Loucy (cell line): ENCODE measurements around the gene LDAH.

Source experiments
- H2AFZ ChIP-seq: fragments of 200-600 bp; sonication (generic); 2 replicates; pipeline ENCODE4 v1.6.0; 2016; ENCODE audit warnings: antibody characterized with exemption, mild to moderate bottlenecking, low read length, moderate library complexity
- H3F3A ChIP-seq: fragments of 200-600 bp; 2 replicates; pipeline ENCODE4 v1.6.0; 2016; ENCODE audit warnings: antibody characterized with exemption, low read depth, mild to moderate bottlenecking
- H3K27me3 ChIP-seq: fragments of 200-600 bp; sonication (generic); 2 replicates; pipeline ENCODE4 v1.6.1; 2014; ENCODE audit warnings: low read length, mild to moderate bottlenecking; ENCODE audit not compliant: insufficient read depth, poor library complexity, severe bottlenecking
- H3K36me3 ChIP-seq: fragments of 200-600 bp; sonication (generic); 2 replicates; pipeline ENCODE4 v1.6.1; 2016; ENCODE audit warnings: low read length; ENCODE audit not compliant: insufficient read depth
- H3K4me1 ChIP-seq: fragments of 200-600 bp; sonication (generic); 2 replicates; pipeline ENCODE4 v1.5.1; 2014; ENCODE audit warnings: low read length, mild to moderate bottlenecking; ENCODE audit not compliant: insufficient read depth, poor library complexity, severe bottlenecking
- H3K4me2 ChIP-seq: fragments of 200-600 bp; sonication (generic); 2 replicates; pipeline ENCODE4 v1.6.0; 2014; ENCODE audit warnings: antibody characterized with exemption, low read length, low read depth, mild to moderate bottlenecking; ENCODE audit not compliant: poor library complexity, severe bottlenecking
- H3K4me3 ChIP-seq: fragments of 200-600 bp; sonication (generic); 2 replicates; pipeline ENCODE4 v1.5.1; 2014; ENCODE audit warnings: low read length, mild to moderate bottlenecking, mixed read lengths; ENCODE audit not compliant: poor library complexity, severe bottlenecking
- H3K79me2 ChIP-seq: fragments of 200-600 bp; sonication (generic); 2 replicates; pipeline ENCODE4 v1.6.1; 2014; ENCODE audit warnings: low read length; ENCODE audit not compliant: insufficient read depth
- H3K9ac ChIP-seq: fragments of 200-600 bp; sonication (generic); 2 replicates; pipeline ENCODE4 v1.6.0; 2014; ENCODE audit warnings: mild to moderate bottlenecking, low read depth, low read length, moderate library complexity; ENCODE audit not compliant: poor library complexity, severe bottlenecking
- H3K9me2 ChIP-seq: fragments of 200-600 bp; sonication (generic); replicated peaks from 2 replicates; pipeline ENCODE4 v1.6.1; 2016; ENCODE audit warnings: low read depth, low read length, mixed read lengths
- H3K9me3 ChIP-seq: fragments of 200-600 bp; sonication (generic); 2 replicates; pipeline ENCODE4 v1.6.1; 2014; ENCODE audit warnings: mild to moderate bottlenecking, antibody characterized with exemption, low read length, low read depth; ENCODE audit not compliant: insufficient read depth
- H4K20me1 ChIP-seq: fragments of 200-600 bp; sonication (generic); 2 replicates; pipeline ENCODE4 v1.6.0; 2014; ENCODE audit warnings: antibody characterized with exemption, low read length, mild to moderate bottlenecking; ENCODE audit not compliant: insufficient read depth, poor library complexity, severe bottlenecking
- EZH2phosphoT487 ChIP-seq: fragments of 200-600 bp; IDR thresholded peaks from 2 replicates; pipeline ENCODE4 v1.6.1; 2018; ENCODE audit warnings: antibody characterized with exemption, mild to moderate bottlenecking, moderate library complexity, borderline replicate concordance
- TF ChIP-seq, protein P1 (sequence below): fragments of 200-600 bp; sonication (generic); conservative IDR thresholded peaks from 2 replicates; pipeline ENCODE4 v1.5.1; 2014; ENCODE audit warnings: mild to moderate bottlenecking, antibody characterized with exemption, low read length

LDAH gene

DNA sequence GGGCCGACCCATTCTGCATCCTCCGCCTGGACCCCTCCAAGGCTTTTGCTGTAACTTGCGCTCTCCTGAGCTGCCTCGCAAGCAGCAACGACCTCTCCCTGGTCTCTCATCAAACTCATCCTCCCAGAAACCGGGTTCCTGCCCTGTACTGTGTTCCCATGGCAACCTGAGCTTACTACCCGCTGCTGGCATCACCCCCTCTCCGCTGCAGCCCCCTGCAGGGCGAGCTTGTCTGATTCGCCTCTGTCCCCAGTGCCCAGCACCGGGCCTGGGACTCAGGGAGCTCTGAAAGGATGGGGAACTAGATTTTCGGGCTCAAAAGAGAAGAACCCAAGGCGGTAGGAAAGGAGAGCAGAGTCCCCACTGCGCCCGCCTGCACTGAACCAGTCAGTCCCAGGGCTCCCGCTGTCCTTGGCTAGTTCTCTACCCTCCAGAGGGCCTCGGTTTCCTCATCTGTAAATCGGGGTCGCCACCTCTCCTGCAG is 172.5 kb downstream of the LDAH start:
- TF ChIP-seq EZH2phosphoT487 = no peak
- TF ChIP-seq, protein P1, sequence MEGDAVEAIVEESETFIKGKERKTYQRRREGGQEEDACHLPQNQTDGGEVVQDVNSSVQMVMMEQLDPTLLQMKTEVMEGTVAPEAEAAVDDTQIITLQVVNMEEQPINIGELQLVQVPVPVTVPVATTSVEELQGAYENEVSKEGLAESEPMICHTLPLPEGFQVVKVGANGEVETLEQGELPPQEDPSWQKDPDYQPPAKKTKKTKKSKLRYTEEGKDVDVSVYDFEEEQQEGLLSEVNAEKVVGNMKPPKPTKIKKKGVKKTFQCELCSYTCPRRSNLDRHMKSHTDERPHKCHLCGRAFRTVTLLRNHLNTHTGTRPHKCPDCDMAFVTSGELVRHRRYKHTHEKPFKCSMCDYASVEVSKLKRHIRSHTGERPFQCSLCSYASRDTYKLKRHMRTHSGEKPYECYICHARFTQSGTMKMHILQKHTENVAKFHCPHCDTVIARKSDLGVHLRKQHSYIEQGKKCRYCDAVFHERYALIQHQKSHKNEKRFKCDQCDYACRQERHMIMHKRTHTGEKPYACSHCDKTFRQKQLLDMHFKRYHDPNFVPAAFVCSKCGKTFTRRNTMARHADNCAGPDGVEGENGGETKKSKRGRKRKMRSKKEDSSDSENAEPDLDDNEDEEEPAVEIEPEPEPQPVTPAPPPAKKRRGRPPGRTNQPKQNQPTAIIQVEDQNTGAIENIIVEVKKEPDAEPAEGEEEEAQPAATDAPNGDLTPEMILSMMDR = no peak
- Histone ChIP-seq H2AFZ (peak overlapping the region; percentile 91), H3K4me3 (peak overlapping the region; percentile 95)

DNA sequence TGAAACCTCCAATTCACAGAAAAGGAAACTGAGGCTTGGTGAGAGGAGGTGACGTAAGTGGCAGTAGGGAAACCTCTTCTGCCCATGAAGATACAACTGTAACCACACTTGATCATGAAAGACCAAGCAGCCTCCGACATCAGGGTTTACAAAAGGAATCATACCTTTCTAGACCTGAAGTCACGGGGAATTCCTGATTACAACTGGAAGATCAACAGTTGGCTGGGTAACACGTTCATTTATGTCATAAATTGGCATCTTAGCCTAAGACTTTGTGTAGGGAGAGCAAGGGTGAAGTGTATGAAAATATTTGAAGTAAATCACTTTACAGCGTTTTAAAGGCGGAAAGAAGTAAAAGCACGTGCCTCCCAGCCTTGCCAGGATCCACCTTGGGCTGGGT is 172.9 kb downstream of the LDAH start:
- H3K36me3 ChIP-seq = no peaks in the 10 kb centered on the region
- peaks cover 69% of the 10 kb centered on the region for H3K4me1 ChIP-seq
- no peaks in the 10 kb centered on the region for H3K27me3 ChIP-seq
- H3K9me3 ChIP-seq = no peaks in the 10 kb centered on the region
- H2AFZ ChIP-seq = no peak overlapping the region
- H3K9me2 ChIP-seq = no peaks in the 10 kb centered on the region
- H3K9ac ChIP-seq = peak overlapping the region; percentile 83
- TF ChIP-seq EZH2phosphoT487 = no peak
- TF ChIP-seq, protein P1 = no peak
- H3K79me2 ChIP-seq = peaks cover 4% of the 10 kb centered on the region; the same call in 1 of the 2 replicates
- H4K20me1 ChIP-seq = no peaks in the 10 kb centered on the region
- peak overlapping the region; percentile 99 for H3K4me2 ChIP-seq
- peak overlapping the region; percentile 95 for H3K4me3 ChIP-seq
- no peaks in the 10 kb centered on the region; the same call in 1 of the 2 replicates for H3F3A ChIP-seq

More for the DNA sequence above, 172.5 kb downstream of the LDAH start:
- Histone ChIP-seq H3K4me2 (peak overlapping the region; percentile 99), H3K79me2 (peaks cover 4% of the 10 kb centered on the region; the same call in 1 of the 2 replicates), H3F3A (no peaks in the 10 kb centered on the region; the same call in 1 of the 2 replicates), H3K4me1 (peaks cover 74% of the 10 kb centered on the region), H3K9ac (peak overlapping the region; percentile 83), H3K27me3 (no peaks in the 10 kb centered on the region), H4K20me1 (no peaks in the 10 kb centered on the region), H3K36me3 (no peaks in the 10 kb centered on the region), H3K9me3 (no peaks in the 10 kb centered on the region), H3K9me2 (no peaks in the 10 kb centered on the region)

DNA sequence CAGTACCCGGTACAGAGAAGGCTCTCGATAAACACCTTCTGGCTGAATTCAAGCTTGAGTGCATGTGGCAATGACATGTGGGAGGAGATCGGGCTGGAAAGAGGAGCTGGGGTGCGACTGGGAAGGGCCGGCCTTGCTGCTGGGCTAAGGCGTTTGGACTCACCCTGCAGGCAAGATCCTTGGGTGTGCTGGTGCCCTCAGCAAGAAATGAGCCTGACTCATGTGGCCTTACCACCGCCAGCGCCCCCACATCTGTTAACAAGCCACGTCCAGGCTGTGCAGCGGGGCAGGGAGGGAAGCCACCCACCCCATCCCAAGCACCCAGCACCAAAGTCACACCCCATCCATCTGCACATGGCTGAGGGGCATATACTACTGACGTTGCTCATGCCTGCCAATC is 173.3 kb downstream of the LDAH start:
- H3K4me2 ChIP-seq = peak overlapping the region; percentile 99
- peak overlapping the region; percentile 83 for H3K9ac ChIP-seq
- H3K4me3 ChIP-seq = peak overlapping the region; percentile 95
- no peaks in the 10 kb centered on the region for H3K36me3 ChIP-seq
- H3K79me2 ChIP-seq = peaks cover 4% of the 10 kb centered on the region; the same call in 1 of the 2 replicates
- no peaks in the 10 kb centered on the region for H3K9me3 ChIP-seq
- TF ChIP-seq, protein P1 = no peak
- TF ChIP-seq EZH2phosphoT487 = no peak
- H3F3A ChIP-seq = no peaks in the 10 kb centered on the region; the same call in 1 of the 2 replicates
- H3K9me2 ChIP-seq = no peaks in the 10 kb centered on the region
- H4K20me1 ChIP-seq = no peaks in the 10 kb centered on the region
- no peaks in the 10 kb centered on the region for H3K27me3 ChIP-seq
- H3K4me1 ChIP-seq = peaks cover 65% of the 10 kb centered on the region
- no peak overlapping the region for H2AFZ ChIP-seq
